Coronary artery (tissue), 2 donors: Measurements from ENCODE around the gene GLIS2.

ENCODE experiments used
- DNase-seq: peaks from one replicate; pipeline ENCODE4 v3.0.0-alpha.2; 2017; ENCODE audit warnings: low spot score
- H3K27ac ChIP-seq, 2 donors: fragments of 200-600 bp; sonication (generic); one replicate each; pipeline ENCODE4 v1.5.1; 2016 to 2019
- H3K4me3 ChIP-seq: fragments of 200-600 bp; sonication (generic); 2 replicates; pipeline ENCODE4 v1.5.1; 2016; ENCODE audit warnings: mild to moderate bottlenecking, moderate library complexity
- CTCF ChIP-seq: fragments of 200-600 bp; sonication (generic); IDR thresholded peaks from one replicate; pipeline ENCODE4 v1.5.1; 2019; ENCODE audit warnings: antibody characterized with exemption

GLIS2 gene

DNA sequence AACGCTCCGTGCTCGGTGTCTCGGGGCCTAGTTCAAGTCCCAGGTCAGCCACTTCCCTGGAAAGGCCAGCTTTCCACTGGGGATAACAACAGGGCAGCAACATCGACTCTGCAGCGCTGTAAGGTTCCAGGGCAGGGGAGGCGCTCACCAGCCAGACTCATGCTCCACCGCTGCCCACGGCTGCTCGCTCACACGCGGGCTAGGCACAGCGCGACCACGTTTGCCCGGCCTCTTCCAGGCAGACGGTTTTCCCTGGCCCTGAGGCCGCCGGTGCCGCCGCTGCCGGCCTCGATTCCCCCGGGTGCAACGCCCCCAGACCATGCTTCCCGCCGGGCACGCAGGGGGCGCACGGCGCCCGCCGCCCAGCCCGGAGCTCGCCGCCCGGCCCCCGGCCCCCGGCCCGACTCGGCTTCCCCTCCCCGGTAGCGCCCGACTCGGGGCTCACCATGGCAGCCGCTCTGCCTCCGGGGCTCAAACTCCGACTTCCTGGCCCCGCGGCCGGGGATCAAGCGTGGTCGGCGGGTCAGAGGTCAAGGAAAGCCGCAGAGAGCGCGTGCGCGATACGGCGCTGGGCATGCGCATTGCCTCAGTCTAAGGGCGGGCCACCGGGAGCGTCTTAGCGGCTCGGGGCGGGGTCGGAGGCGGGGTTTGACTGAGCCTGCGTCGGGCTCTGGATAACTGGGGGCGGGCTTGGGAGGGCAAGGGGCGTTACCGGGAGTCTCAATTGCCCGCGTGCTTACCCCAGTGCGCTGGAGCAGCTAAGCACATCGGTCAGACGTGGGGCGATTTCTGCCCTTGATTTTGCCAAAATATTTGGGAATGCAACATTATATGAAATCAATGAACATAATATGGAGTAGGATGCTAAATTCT lies 35.2 kb downstream of the GLIS2 start, which contains the start of gene PAM16:
TSS of gene PAM16 (minus strand) at position 535 of the 873 bp plus-strand sequence. CDS start at position 448, 87 bp downstream.
- Histone ChIP-seq H3K27ac (peak within 1 kb of the TSS; percentile 54 to 92), H3K4me3 (peak within 1 kb of the TSS; percentile 97)
- DNase-seq: peak; percentile 97
- no peak for TF ChIP-seq CTCF

GRCh38 chr16:4351880-4352279 lies 36.0 kb downstream of the GLIS2 start:
- no peak for TF ChIP-seq CTCF
- no peak for DNase-seq
- Histone ChIP-seq H3K4me3 (no peak overlapping the region), H3K27ac (peak overlapping the region in 1 of 2 donors; percentile 92)

GRCh38 chr16:4352843-4353242 lies 37.0 kb downstream of the GLIS2 start:
- no peak for TF ChIP-seq CTCF
- no peak overlapping the region for H3K27ac ChIP-seq
- DNase-seq: no peak
- no peak overlapping the region for H3K4me3 ChIP-seq

DNA sequence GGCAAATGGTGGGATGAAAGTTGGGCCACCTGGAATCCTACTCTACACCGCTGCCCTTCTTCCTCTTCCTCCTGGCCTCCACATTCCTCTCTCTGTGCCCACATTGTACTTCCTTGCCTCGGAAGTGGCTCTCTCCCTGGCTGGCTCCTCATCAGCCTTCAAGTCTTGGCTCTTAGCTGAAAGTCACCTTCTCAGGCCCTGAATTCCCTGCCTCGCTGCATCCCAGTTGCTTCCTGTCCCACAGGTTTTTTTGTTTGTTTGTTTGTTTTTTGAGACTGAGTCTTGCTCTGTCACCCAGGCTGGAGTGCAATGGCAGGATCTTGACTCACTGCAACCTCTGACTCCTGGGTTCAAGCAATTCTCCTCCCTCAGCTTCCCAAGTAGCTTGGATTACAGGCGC lies 37.8 kb downstream of the GLIS2 start:
- DNase-seq: no peak

DNA sequence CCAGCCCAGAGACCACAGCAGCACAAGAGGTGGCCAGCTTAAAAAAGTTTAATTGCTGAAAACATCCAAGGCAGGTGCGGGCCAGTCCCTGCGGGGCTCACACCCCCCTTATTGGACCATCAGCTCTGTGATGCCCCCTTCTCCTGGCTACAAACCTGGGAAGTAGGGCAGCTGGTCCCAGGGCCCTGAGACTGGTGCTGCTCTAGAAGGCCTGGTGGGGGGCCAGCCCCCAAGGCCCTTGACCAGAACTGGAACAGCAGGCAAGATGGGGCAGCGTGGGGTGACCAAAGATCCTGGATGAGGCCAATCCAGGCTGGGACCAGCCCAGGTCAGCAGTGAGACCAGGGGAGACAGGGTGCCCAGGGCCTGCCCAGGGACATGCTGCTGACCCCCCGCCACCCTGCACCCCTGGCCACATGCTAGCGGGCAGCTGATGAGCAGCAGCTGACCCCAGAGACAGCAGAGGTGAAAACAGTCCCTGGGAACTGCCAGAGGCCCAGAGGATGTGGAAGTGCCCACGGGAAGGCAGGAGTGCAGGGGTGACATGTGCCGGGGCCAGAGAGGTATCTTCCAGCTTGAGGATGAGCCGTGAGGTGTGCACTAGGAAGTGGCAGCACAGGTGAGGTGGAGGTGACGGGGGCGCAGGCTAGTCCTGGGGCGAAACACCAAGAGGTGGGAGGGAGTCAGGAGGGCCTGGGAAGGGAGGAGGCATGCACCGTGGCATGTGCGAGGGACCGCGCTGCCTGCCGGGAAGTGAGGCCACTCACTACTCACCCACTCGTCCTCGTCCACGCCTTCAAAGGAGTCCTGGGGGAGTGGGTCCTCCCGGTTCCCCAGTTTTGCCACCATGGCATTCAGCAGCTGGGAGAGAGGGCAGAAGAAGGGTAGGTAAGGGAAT lies 38.9 kb downstream of the GLIS2 start:
- no peak for DNase-seq
- no peak for TF ChIP-seq CTCF
- no peak overlapping the region for H3K4me3 ChIP-seq
- no peak overlapping the region for H3K27ac ChIP-seq

More for the DNA sequence above, 37.8 kb downstream of the GLIS2 start:
- no peak overlapping the region for H3K4me3 ChIP-seq
- H3K27ac ChIP-seq: no peak overlapping the region
- TF ChIP-seq CTCF: no peak

DNA sequence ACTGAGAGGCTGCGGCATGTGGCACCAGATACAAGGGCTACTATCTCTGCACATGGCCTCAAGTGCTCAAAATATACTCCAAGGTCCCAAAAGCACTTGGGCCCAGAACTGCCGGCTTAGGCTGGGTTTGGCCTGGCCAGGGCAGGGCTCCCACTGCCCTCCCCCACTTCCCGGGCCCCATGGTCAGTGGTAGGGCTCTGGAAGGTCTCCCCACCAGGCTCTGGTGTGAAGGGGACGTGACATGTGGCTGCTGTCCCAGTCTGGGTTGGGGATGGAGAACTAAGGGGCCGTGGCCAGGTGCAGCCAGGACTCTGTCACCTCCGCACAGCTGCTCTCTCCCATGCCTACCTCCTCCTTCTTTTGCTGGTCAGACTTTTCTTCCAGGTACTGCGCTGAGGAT lies 41.0 kb downstream of the GLIS2 start:
- H3K27ac ChIP-seq: no peak overlapping the region
- DNase-seq: no peak
- TF ChIP-seq CTCF: no peak
- no peak overlapping the region for H3K4me3 ChIP-seq
